ENCODE measurements around the gene TMPO. TPM values are rescaled to one million over a fixed set of nuclear protein-coding genes. Genes with fewer than 3 reads are reported as not detected.
A peak's percentile ranks its signal among the peaks of the same experiment; 100 is the strongest.
"Not testable (repeated sequence)": the region's sequence is repeated elsewhere in the genome, so short reads cannot be mapped to it uniquely, and the experiment has no call there.

The TMPO gene
- total RNA-seq, 4 donors from 2014 or later, result 70.4 to 96.6 (median 77.1) TPM

- H3K27ac ChIP-seq, result peak overlapping the region; percentile 86 to 97 (median 96)
- H3K9me3 ChIP-seq, result no peaks in the 10 kb centered on the region
- H3K27me3 ChIP-seq, result no peaks in the 10 kb centered on the region
- H3K4me1 ChIP-seq, result peaks cover 2 to 31% (median 8%) of the 10 kb centered on the region in 3 donors
- peak in 1 of 6 experiments; percentile 3 for TF ChIP-seq CTCF (IDR thresholded peaks at IDR 0.05)
- TF ChIP-seq POLR2A (IDR thresholded peaks at IDR 0.05), result no peak
- 0 to 1% methylated on average over 16 of the region's 16 CpGs for WGBS, 2 donors
- no peaks in the 10 kb centered on the region for H3K36me3 ChIP-seq
- peak; percentile 39 for DNase-seq
- H3K4me3 ChIP-seq, result peak overlapping the region; percentile 43 to 82 (median 69)
- intact Hi-C loops (cut with DNase I), result loop anchor here (2.0 kb wide), 1 partner anchor 14 kb away; no protein-coding TSS in a partner anchor
These were observed 12.1 kb upstream of the TMPO start for GRCh38 chr12:98503342-98503591.

GRCh38 chr12:98503592-98504367 lies 11.6 kb upstream of the TMPO start:
- intact Hi-C loops (cut with DNase I), result loop anchor here (2.0 kb wide), 1 partner anchor 13 kb away; no protein-coding TSS in a partner anchor
- DNase-seq, result peak; percentile 78
- 0 to 1% methylated on average over 18 to 40 of the region's 43 CpGs for WGBS, 2 donors

GRCh38 chr12:98504368-98504617 lies 11.1 kb upstream of the TMPO start:
- Histone ChIP-seq H3K27ac (peak overlapping the region; percentile 86 to 97 (median 96)), H3K4me3 (peak overlapping the region; percentile 43 to 82 (median 69)), H3K27me3 (no peaks in the 10 kb centered on the region), H3K9me3 (no peaks in the 10 kb centered on the region), H3K36me3 (no peaks in the 10 kb centered on the region), H3K4me1 (peaks cover 2 to 31% (median 8%) of the 10 kb centered on the region in 3 donors)
- TF ChIP-seq POLR2A (IDR thresholded peaks at IDR 0.05) (no peak), CTCF (IDR thresholded peaks at IDR 0.05) (no peak)
- 11 to 18% methylated on average over 3 of the region's 3 CpGs for WGBS, 2 donors
- DNase-seq, result no peak
- intact Hi-C loops (cut with DNase I), result no loop called here

More at GRCh38 chr12:98503592-98504367, 11.6 kb upstream of the TMPO start:
- peaks cover 2 to 31% (median 8%) of the 10 kb centered on the region in 3 donors for H3K4me1 ChIP-seq
- peak overlapping the region; percentile 43 to 82 (median 69) for H3K4me3 ChIP-seq
- H3K27ac ChIP-seq, result peak overlapping the region; percentile 86 to 97 (median 96)
- no peaks in the 10 kb centered on the region for H3K36me3 ChIP-seq
- TF ChIP-seq CTCF (IDR thresholded peaks at IDR 0.05), result peak in 3 of 6 experiments; percentile 0 to 8 (median 4)
- peak in 1 of 4 donors; percentile 56 for TF ChIP-seq POLR2A (IDR thresholded peaks at IDR 0.05)
- H3K9me3 ChIP-seq, result no peaks in the 10 kb centered on the region
- no peaks in the 10 kb centered on the region for H3K27me3 ChIP-seq

- H3K36me3 ChIP-seq, result no peaks in the 10 kb centered on the region
- DNase-seq, result no peak
- no peak overlapping the region for H3K27ac ChIP-seq
- H3K27me3 ChIP-seq, result no peaks in the 10 kb centered on the region
- WGBS, 2 donors, result 72 to 77% methylated on average over 2 of the region's 2 CpGs
- TF ChIP-seq POLR2A (IDR thresholded peaks at IDR 0.05), result no peak
- TF ChIP-seq CTCF (IDR thresholded peaks at IDR 0.05), result no peak
- intact Hi-C loops (cut with DNase I), result no loop called here
- peaks cover 2 to 32% (median 8%) of the 10 kb centered on the region in 3 donors for H3K4me1 ChIP-seq
- no peak overlapping the region for H3K4me3 ChIP-seq
- H3K9me3 ChIP-seq, result no peaks in the 10 kb centered on the region
These were observed 6.3 kb upstream of the TMPO start for GRCh38 chr12:98509063-98509462.

GRCh38 chr12:98511806-98512205 lies 3.6 kb upstream of the TMPO start:
- WGBS, 2 donors, result 86 to 96% methylated on average over 5 of the region's 5 CpGs
- peaks cover 2 to 24% (median 10%) of the 10 kb centered on the region in 3 donors for H3K4me1 ChIP-seq
- H3K9me3 ChIP-seq; H3K4me3 ChIP-seq; H3K27ac ChIP-seq; intact Hi-C loops (cut with DNase I); H3K36me3 ChIP-seq; DNase-seq; H3K27me3 ChIP-seq: not testable (repeated sequence)

Data from esophagus squamous epithelium (tissue), 5 donors.